T-helper 9 cell (primary cell): ENCODE results near the gene FCGBP.
A peak's percentile ranks its signal among the peaks of the same experiment; 100 is the strongest.
"Not testable (repeated sequence)": the region's sequence is repeated elsewhere in the genome, so short reads cannot be mapped to it uniquely, and the experiment has no call there.

Source experiments
- DNase-seq: peaks from one replicate; pipeline ENCODE4 v3.0.0-alpha.2; 2020

Gene FCGBP

GRCh38 chr19:39916236-39916635 is 18.2 kb downstream of the FCGBP start:
- DNase-seq, result no peak

DNA sequence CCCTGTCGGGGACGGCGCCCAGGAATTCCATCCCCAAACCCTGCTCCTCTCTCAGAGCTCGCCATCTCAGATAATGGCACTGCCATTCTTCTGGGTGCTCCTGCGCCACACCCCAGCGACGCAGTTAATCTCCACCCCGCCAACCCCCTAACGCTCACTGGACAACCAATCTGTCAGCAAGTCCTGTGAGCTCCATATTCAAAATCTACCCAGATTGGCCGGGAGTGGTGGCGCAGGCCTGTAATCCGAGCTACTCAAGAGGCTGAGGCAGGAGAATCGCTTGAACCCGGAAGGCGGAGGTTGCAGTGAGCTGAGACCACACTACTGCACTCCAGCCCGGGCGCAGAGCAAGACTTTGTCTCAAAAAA is 18.6 kb downstream of the FCGBP start:
- DNase-seq, result no peak

DNA sequence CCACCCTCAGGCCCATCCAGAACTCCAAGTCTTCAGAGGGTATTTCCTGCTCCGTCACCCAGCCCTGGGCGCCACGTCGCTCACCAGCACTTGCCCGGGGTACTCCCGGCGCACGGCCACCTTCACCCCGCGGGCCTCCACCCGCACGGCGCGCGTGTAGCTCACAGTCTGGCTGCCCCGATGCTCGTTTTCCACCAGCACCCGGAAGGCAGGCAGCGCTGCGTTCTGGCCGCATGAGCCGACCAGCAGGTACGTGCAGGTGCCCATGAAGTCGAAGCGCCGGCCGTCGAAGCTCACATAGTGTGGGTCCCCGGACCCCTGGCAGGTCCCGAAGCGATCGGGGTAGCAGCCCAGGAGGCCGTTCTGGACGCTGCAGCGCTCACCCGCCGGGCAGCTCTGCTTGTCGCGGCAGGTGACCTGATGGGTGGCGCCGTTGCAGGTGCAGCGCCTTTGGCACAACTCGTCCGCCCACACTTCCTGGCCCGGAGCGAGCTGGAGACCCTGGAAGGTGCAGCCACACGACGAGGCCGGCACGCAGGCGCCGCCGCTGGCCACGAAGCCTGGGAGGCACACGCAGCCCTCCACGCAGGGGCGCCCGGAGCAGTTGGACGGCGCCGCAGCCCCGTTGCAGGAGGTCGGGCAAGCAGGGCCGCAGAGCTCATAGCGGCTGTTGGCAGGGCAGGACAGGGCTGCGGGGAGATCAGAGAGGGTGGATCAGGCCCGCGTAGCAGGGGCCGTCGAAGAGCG is 19.2 kb downstream of the FCGBP start:
- DNase-seq, result no peak

DNA sequence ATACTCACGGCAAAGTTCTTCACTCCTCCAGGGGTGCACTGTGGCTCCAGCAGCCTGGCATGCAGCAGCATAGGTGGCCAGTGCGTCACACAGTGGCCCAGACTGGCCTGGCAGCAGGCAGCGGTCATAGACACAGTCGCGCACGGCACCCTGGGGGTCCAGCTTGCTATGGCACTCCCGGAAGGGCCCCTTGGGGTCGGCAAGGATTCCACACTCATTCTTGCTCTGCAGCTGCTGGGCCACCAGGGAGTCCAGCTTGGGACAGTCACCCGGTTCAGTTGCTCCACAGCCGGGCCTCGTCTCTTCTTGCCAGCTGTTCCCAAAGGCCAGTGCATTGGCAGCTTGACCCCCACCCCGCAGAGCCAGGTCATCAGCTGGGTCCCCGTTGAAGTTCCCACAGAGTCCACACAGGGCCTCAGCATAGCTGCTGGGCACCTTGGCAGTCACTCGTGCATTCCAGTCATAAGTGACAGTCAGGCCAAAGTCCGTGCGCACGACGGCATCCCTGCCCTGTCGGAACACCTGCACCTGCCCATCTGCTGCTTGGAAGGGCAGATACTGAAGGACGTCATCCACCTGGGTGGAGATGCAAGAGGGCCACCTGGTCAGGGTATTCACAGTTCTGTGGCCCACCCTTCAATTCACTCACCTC is 20.6 kb downstream of the FCGBP start:
- no peak for DNase-seq

GRCh38 chr19:39908803-39909202 is 25.6 kb downstream of the FCGBP start:
- DNase-seq, result no peak

GRCh38 chr19:39906820-39907611 is 27.4 kb downstream of the FCGBP start:
- no peak for DNase-seq

DNA sequence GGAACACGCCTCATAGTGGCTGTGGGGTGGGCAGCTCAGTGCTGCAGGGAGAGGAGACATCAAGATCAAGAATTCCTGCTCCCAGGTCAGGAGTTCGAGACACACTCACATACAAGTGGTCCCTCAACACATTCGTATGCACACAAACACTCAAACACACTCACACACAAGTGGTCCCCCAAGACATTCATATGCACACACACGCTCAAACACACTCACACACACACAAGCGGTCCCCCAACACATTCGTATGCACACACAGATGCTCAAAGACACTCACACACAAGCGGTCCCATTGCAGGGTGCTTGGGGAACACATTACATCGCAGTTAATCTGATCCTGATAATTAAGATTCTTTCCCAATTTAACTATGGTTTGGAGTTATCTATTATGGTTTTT is 28.2 kb downstream of the FCGBP start:
- DNase-seq, result no peak

DNA sequence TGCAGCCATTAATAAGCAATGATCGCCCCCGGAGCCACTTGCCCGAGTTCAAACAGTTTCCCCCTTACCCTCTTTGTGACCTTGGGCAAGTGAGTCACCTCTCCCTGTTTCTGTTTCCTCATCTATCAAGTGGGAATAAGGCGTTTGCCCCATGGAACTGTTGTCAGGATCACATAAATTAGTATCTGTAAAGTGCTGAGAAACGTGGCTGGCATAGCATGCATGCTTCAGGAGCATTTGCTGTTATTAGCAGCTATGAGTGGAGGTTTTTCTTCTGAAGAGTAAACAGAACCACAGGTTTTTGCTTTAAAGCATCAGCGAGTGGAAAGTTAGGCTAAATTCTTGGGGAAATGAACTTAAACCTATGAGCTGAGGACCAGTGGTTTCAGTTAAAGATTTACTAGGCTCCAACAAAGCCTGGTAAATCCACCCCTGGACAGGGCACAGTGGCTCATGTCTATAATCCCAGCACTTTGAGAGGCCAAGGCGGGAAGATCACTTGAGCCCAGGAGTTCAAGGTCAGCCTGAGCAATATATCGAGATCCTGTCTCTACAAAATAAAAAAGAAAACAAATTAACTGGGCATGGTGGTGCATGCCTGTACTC is 30.8 kb downstream of the FCGBP start:
- DNase-seq, result not testable (repeated sequence)

GRCh38 chr19:39902326-39902725 is 32.1 kb downstream of the FCGBP start:
- DNase-seq, result not testable (repeated sequence)

- DNase-seq, result not testable (repeated sequence)
Observed at GRCh38 chr19:39901681-39902080, 32.8 kb downstream of the FCGBP start.

DNA sequence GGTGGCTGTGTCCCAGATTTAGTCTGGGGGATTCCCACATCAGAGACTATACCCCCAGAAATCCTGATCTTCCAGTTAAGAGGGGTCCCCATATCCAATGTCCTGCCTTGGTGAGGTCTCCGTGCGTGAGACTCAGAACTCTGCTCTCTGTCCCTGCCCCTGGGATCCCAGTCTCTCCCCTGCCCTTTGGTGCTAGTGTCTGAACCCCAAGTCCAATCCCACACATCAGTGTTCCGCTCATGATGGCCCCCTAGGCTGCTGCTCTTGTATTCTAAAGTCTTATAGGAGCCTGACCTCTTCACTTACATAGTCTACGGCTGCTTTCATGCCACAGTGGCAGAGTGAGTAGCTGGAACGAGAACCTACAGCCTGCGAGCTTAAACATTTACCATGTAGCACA is 35.6 kb downstream of the FCGBP start:
- not testable (repeated sequence) for DNase-seq

DNA sequence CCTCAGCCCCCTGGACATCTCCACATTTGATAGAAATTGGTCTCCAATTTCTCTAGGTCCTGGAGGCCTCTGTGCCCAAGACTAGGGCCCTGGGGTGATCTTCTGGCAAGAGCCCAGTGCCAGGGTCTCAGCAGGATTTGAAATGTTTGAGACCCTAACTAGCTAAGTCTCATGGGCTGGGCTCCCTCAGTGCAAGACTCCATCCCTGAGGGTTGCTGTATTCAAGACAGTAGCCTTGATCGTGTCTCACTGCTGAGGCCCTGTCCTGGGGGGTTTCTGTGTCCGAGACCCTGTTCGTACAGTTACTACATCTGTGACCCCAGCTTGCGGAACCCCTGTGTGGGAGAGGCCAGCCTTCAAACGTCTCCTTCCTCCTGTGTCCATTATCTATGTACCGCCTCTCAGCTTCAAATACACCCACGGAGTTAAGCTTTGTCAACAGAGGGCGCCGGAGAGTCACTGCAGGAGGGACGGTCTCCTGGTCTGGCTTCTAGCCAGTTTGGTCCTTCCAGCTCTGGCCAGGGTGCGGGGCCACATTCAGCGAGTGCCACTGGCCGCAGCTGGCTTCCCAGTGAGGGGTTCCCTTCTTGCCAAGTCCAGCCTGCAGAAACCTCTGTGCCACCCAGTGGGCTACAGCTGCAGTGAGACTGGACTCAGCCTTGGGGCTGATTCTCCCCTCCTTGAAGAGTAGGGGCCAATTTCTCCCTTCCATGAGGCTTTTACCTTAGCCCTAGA is 36.8 kb downstream of the FCGBP start:
- DNase-seq, result peak; percentile 25

DNA sequence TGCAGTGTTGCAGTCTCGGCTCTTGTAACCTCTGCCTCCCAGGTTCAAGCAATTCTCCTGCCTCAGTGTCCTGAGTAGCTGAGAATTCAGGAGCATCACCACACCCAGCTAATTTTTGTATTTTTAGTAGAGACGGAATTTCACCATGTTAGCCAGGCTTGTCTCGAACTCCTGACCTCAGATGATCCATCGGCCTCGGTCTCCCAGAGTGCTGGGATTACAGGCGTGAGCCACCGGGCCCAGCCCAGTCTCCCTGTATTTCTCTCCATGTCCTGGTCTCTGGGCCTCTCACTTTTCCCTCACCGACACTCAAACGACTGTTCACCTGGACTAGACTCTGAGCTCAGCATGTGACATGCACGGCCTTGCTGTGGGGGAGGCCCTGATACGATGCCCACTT is 39.3 kb downstream of the FCGBP start:
- DNase-seq, result not testable (repeated sequence)

GRCh38 chr19:39894236-39894606 is 40.2 kb downstream of the FCGBP start:
- DNase-seq, result not testable (repeated sequence)

DNA sequence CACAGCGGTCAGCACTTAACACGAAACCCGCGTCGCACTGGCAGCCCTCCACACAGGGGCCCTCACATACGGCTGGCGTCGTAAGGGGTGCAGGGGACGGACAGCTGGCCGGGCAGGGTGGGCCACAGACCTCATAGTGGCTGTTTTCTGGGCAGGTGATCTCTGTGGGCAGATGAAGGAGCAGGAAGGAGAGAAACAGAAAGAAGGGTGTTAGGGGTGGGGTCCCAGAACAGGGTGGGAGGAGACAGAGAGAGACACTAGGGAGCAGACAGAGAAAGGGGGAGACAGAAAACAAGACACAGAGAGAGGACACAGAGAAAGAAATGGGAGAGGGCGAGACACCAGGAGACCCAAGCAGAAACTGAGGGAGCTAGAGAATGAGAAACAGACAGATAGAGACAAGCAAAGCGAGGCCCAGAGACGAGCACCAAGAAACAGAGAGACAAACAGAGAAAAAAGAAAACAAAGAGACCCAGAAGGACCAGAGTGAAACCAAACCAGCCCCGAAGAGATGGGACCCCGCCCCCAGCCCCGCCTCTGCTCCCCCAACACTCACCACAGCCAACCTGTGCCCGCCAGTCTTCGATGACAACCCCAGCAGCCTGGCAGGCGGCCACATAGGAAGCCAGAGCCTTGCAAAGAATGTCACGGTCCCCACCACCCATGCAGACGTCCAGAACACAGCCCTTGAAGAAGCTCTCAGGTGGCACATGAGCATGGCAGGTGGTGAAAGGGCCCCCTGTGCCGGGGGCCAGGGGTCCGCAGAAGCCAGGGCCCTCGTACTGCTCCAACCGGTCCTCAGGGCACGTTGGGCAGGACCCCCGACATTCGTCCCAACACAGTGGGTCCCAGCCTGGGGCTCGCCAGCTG is 40.8 kb downstream of the FCGBP start:
- DNase-seq, result not testable (repeated sequence)

- DNase-seq, result not testable (repeated sequence)
Observed at GRCh38 chr19:39892506-39892902, 41.9 kb downstream of the FCGBP start.

DNA sequence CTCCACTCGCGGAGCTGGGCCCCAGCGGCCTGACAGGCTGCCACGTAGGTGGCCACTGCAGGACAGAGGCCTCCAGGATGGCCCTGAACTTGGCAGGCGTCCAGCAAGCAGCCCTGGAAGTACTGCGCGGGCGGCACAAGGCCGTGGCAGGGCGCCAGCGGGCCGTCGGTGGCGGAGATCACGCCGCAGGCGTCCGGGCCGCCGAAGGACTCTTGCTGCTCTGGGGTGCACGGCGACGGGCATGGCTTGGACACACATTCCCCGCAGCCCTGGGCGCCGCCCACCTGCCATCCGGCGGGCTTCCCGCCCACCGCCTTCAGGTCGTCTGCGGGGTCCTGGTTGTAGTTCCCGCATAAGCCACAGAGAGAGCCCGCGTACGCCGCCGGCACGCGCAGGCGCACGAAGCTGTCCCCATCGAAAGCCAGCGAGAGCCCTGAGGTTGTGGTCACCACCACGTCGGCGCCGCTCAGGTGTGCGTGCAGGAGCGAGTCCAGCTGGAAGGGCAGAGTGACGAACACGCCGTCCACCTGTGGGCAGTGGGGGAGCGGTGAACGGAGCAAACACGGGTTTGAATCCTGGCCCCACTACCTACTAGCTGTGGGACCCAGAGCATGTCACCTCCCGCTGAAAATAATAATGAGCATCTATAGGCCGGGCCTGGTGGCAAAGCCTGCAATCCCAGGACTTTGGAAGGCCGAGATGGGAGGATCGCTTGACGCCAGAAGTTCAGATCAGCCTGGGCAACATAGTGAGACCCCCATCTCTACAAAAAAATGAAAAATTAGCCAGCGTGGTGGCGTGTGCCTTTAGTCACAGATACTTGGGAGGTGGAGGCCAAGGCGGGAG is 42.6 kb downstream of the FCGBP start:
- DNase-seq, result not testable (repeated sequence)

GRCh38 chr19:39890755-39891551 is 43.5 kb downstream of the FCGBP start:
- no peak for DNase-seq

- DNase-seq, result not testable (repeated sequence)
Observed at GRCh38 chr19:39889872-39890754, 44.3 kb downstream of the FCGBP start.
